Fibroblast of the aortic adventitia (primary cell): Measurements from ENCODE around the gene GNAO1. TPM values are rescaled to one million over a fixed set of nuclear protein-coding genes. Genes with fewer than 3 reads are reported as not detected.

ENCODE experiments used
- DNase-seq: peaks from one replicate; pipeline ENCODE4 v3.0.0-alpha.2; 2010; ENCODE audit warnings: low read depth
- H3K4me3 ChIP-seq: 2 replicates; pipeline ENCODE4 v1.5.1; 2011; ENCODE audit warnings: low read depth, mild to moderate bottlenecking, control low read depth, low read length, moderate library complexity
- CTCF ChIP-seq: IDR thresholded peaks from 2 replicates; pipeline ENCODE4 v1.5.1; 2011; ENCODE audit warnings: mild to moderate bottlenecking, low read length, control low read depth, inconsistent platforms; ENCODE audit not compliant: insufficient read depth
- total RNA-seq: library from RNA; depleted of rRNA; stranded (reverse); fragments of >200 nt; gene quantifications from 2 replicates; pipeline ENCODE4 v1.2.3, GENCODE V29; 2012; ENCODE audit warnings: low replicate concordance

GNAO1 gene
- total RNA-seq, 1 donor, result 0.09 TPM

- H3K4me3 ChIP-seq, result no peak overlapping the region
- TF ChIP-seq CTCF, result no peak
- no peak for DNase-seq
Measured at GRCh38 chr16:56348168-56349085, 157.1 kb downstream of the GNAO1 start.

GRCh38 chr16:56349086-56349415 is 157.8 kb downstream of the GNAO1 start:
- no peak overlapping the region for H3K4me3 ChIP-seq
- no peak for DNase-seq

GRCh38 chr16:56349711-56350161 is 158.4 kb downstream of the GNAO1 start:
- DNase-seq, result no peak
- H3K4me3 ChIP-seq, result no peak overlapping the region
- TF ChIP-seq CTCF, result no peak

More at GRCh38 chr16:56349086-56349415, 157.8 kb downstream of the GNAO1 start:
- no peak for TF ChIP-seq CTCF

GRCh38 chr16:56350491-56351405 is 159.5 kb downstream of the GNAO1 start:
- TF ChIP-seq CTCF, result no peak
- no peak for DNase-seq

GRCh38 chr16:56351481-56351880 is 160.2 kb downstream of the GNAO1 start:
- TF ChIP-seq CTCF, result no peak
- DNase-seq, result no peak
- H3K4me3 ChIP-seq, result no peak overlapping the region

More at GRCh38 chr16:56350491-56351405, 159.5 kb downstream of the GNAO1 start:
- no peak overlapping the region for H3K4me3 ChIP-seq

GRCh38 chr16:56352351-56353053 is 161.2 kb downstream of the GNAO1 start:
- DNase-seq, result no peak
- no peak overlapping the region for H3K4me3 ChIP-seq
- no peak for TF ChIP-seq CTCF
